Mononuclear cell (primary cell): ENCODE measurements around the gene GABBR2. TPM values are rescaled to one million over a fixed set of nuclear protein-coding genes. Genes with fewer than 3 reads are reported as not detected.

Source experiments
- H3K27me3 ChIP-seq: 2 replicates; pipeline ENCODE4 v1.6.0; 2011; ENCODE audit warnings: low read length, control low read depth; ENCODE audit not compliant: insufficient read depth
- H3K4me1 ChIP-seq: 2 replicates; pipeline ENCODE4 v1.5.1; 2011; ENCODE audit warnings: mild to moderate bottlenecking, low read length, control low read depth; ENCODE audit not compliant: insufficient read depth
- H3K4me3 ChIP-seq: 2 replicates; pipeline ENCODE4 v1.5.1; 2011; ENCODE audit warnings: mild to moderate bottlenecking, low read length, moderate library complexity
- H3K9me3 ChIP-seq: 2 replicates; pipeline ENCODE4 v1.5.1; 2011; ENCODE audit warnings: low read depth, mild to moderate bottlenecking, control low read depth, low read length
- total RNA-seq: library from RNA; depleted of rRNA; stranded (reverse); fragments of >200 nt; gene quantifications from one replicate; pipeline ENCODE4 v1.2.3, GENCODE V29; 2012

Gene GABBR2
- total RNA-seq, 1 donor, result under 0.01 TPM

GRCh38 chr9:98367371-98367900 lies 341.3 kb downstream of the GABBR2 start:
- Histone ChIP-seq H3K9me3 (peaks cover 12% of the 10 kb centered on the region), H3K4me3 (no peak overlapping the region), H3K27me3 (no peaks in the 10 kb centered on the region), H3K4me1 (no peaks in the 10 kb centered on the region)

DNA sequence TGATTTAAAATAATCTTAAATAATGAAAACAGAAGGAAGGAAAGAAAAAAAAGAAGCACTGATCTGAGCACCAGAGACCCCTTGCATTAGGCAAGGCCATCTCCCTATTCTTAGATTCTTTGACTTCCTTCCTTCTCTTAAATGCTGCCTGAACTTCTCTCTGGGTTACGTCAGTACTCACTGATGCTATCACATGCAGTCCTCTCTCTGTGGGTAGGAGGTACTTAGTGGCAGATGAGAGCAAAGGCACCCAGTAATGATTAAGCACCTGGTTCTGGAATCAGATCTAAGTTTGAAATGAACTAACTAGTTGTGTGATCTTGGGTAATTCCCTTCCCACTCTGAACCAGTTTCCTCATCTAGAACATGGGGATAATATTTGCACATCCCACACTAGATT lies 343.0 kb downstream of the GABBR2 start:
- H3K27me3 ChIP-seq, result no peaks in the 10 kb centered on the region
- no peak overlapping the region for H3K4me3 ChIP-seq
- H3K4me1 ChIP-seq, result no peaks in the 10 kb centered on the region
- H3K9me3 ChIP-seq, result peaks cover 12% of the 10 kb centered on the region

GRCh38 chr9:98365227-98365669 lies 343.5 kb downstream of the GABBR2 start:
- no peaks in the 10 kb centered on the region for H3K4me1 ChIP-seq
- H3K9me3 ChIP-seq, result peaks cover 12% of the 10 kb centered on the region
- H3K4me3 ChIP-seq, result no peak overlapping the region
- no peaks in the 10 kb centered on the region for H3K27me3 ChIP-seq

DNA sequence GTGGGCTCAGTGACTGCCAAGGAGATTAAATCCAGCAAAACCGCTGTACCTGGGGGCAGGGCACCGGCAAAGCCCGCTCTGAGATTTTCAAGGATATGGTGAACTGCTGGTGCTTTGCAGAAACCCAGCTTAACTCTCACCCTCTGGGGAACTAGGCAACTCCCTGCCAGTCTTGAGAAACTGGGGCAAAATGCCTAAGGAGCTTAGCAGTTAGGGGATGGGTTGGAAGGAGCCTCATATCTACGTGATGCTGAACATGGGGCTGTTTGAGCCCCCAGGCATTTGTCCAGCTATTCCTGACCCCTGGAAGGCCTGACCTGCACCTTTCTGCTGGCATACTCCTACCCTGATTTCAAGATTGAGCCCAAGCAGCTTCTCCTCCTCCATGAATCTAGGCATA lies 344.6 kb downstream of the GABBR2 start:
- no peaks in the 10 kb centered on the region for H3K27me3 ChIP-seq
- H3K4me1 ChIP-seq, result no peaks in the 10 kb centered on the region
- H3K4me3 ChIP-seq, result no peak overlapping the region
- peaks cover 12% of the 10 kb centered on the region for H3K9me3 ChIP-seq

DNA sequence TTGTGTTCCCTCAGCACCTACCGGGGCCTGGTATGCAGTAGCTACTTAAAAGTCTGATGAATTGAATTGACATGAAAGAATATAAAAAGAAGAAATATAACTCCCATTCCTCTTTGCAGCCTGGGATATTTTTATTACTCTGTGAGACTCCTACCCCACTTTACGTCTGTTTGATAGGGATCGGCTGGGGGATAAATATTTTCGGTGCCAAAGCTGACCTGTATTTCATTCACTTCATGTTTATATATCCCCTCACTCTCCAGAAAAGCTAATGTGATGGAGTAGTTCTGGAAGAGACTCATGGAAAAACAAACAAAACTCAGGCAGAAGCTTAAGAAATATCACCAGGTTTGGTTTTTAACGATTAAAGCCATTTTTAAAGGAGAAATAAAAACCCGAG lies 345.1 kb downstream of the GABBR2 start:
- H3K4me1 ChIP-seq, result no peaks in the 10 kb centered on the region
- H3K27me3 ChIP-seq, result no peaks in the 10 kb centered on the region
- H3K9me3 ChIP-seq, result peaks cover 12% of the 10 kb centered on the region
- H3K4me3 ChIP-seq, result no peak overlapping the region

GRCh38 chr9:98362624-98363252 lies 346.0 kb downstream of the GABBR2 start:
- Histone ChIP-seq H3K4me3 (no peak overlapping the region), H3K27me3 (no peaks in the 10 kb centered on the region), H3K9me3 (peaks cover 12% of the 10 kb centered on the region), H3K4me1 (no peaks in the 10 kb centered on the region)

GRCh38 chr9:98361645-98362044 lies 347.1 kb downstream of the GABBR2 start:
- H3K4me3 ChIP-seq, result no peak overlapping the region
- H3K4me1 ChIP-seq, result no peaks in the 10 kb centered on the region
- peaks cover 12% of the 10 kb centered on the region for H3K9me3 ChIP-seq
- H3K27me3 ChIP-seq, result no peaks in the 10 kb centered on the region

DNA sequence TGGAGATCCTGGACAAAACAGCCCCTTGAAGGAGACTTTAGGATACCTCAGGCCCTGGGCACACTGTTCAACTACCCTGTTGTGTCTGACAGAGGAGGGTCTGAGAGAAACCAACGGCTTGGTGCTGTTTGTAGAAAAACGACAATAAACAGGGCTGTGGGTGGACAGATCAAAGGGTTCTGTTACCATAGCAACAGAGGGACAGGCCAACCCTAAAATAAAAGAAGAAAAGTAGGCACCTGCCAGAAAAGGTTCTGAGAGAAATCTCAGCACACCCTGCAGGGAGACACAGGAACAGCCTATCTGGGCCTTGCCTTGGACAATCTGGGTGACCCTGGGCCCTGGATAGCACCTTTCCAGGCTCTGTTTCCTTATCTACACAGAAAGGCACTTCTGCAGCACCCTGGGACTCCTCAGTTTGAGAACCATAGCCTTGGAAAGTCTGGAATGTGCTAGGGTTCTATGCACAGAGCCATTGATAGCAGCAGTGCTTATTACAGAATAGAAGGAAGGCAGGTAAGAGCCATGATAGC lies 348.5 kb downstream of the GABBR2 start:
- no peak overlapping the region for H3K4me3 ChIP-seq
- no peaks in the 10 kb centered on the region for H3K4me1 ChIP-seq
- peaks cover 4% of the 10 kb centered on the region for H3K9me3 ChIP-seq
- no peaks in the 10 kb centered on the region for H3K27me3 ChIP-seq

DNA sequence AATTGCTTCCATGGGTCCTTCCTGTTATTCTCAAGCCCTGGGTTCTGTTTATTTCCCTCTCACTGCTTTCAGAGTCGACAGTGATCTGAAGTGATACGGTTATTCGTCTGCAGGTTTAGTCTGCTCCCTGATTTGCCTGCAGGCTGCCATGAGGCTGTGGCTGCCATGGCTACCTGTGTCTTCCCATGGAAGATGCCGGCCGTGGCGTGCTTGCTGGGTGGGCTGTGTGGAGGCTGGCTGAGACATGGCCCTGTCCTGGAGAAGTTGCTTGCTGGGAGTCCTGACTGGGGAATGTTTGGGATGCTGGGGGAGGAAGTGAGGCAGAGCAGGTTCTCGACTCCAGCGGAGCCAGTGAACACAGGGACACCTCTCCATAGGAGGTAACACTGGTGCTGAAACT lies 349.2 kb downstream of the GABBR2 start:
- no peaks in the 10 kb centered on the region for H3K4me1 ChIP-seq
- H3K4me3 ChIP-seq, result no peak overlapping the region
- no peaks in the 10 kb centered on the region for H3K27me3 ChIP-seq
- H3K9me3 ChIP-seq, result no peaks in the 10 kb centered on the region

- H3K4me1 ChIP-seq, result no peaks in the 10 kb centered on the region
- no peak overlapping the region for H3K4me3 ChIP-seq
- no peaks in the 10 kb centered on the region for H3K27me3 ChIP-seq
- no peaks in the 10 kb centered on the region for H3K9me3 ChIP-seq
Measured at GRCh38 chr9:98357921-98358535, 350.7 kb downstream of the GABBR2 start.

- H3K4me1 ChIP-seq, result no peaks in the 10 kb centered on the region
- peaks cover 2% of the 10 kb centered on the region for H3K27me3 ChIP-seq
- no peak overlapping the region for H3K4me3 ChIP-seq
Measured at GRCh38 chr9:98356953-98357690, 351.6 kb downstream of the GABBR2 start.

DNA sequence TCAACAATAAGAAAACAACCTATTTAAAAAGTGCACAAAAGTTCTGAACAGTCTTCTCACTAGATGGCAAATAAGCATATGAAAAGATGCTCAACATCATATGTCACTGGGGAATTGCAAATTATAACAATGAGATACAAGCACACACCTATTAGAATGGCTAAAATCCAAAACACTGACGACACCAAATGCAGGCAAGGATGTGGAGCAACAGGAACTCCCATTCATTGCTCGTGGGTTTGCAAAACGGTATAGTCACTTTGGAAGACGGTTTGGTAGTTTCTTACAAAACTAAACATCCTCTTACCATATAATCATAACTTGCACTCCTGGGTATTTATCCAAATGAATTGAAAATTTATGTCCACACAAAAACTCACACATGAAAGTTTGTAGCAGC lies 352.4 kb downstream of the GABBR2 start:
- Histone ChIP-seq H3K4me3 (no peak overlapping the region), H3K27me3 (peaks cover 10% of the 10 kb centered on the region), H3K9me3 (no peaks in the 10 kb centered on the region), H3K4me1 (no peaks in the 10 kb centered on the region)

More at GRCh38 chr9:98356953-98357690, 351.6 kb downstream of the GABBR2 start:
- H3K9me3 ChIP-seq, result no peaks in the 10 kb centered on the region

GRCh38 chr9:98351370-98351769 lies 357.4 kb downstream of the GABBR2 start:
- H3K9me3 ChIP-seq, result peaks cover 4% of the 10 kb centered on the region
- H3K27me3 ChIP-seq, result peaks cover 30% of the 10 kb centered on the region
- no peak overlapping the region for H3K4me3 ChIP-seq
- H3K4me1 ChIP-seq, result no peaks in the 10 kb centered on the region

DNA sequence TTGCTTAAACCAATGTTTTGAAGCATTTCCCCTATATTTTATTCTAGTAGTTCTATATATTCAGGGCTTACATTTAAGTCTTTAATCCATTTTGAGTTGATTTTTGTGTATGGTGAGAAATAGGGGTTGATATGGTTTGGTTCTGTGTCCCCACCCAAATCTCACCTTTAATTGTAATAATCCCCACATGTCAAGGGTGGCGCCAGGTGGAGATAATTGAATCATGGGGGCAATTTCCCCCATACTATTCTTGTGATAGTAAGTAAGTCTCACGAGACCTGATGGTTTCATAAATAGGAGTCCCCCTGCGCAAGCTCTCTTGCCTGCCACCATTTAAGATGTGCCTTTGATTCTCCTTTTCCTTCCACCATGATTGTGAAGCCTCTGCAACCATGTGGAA lies 361.1 kb downstream of the GABBR2 start:
- Histone ChIP-seq H3K27me3 (peaks cover 32% of the 10 kb centered on the region), H3K4me1 (no peaks in the 10 kb centered on the region), H3K4me3 (no peak overlapping the region), H3K9me3 (peaks cover 4% of the 10 kb centered on the region)

DNA sequence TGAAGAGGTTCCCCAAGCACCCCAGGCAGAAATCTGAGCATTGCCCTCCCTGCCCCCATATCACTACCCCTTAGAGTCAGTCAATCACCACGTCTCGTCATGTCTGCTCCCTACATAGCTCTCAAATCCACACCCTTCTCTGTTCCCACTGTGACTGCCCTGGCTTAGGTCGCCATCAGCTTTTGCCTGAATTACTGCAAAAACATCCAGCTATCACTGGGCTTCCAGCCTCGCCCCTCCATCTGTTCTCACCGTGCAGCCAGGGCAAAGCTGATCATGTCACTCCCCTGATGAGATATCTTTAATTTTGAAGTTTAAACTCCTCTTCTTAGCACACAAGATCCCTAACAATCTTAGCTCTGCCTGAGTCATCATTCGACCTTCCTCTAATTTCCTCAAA lies 363.7 kb downstream of the GABBR2 start:
- peaks cover 11% of the 10 kb centered on the region for H3K27me3 ChIP-seq
- no peaks in the 10 kb centered on the region for H3K9me3 ChIP-seq
- no peak overlapping the region for H3K4me3 ChIP-seq

More for the DNA sequence above, 363.7 kb downstream of the GABBR2 start:
- no peaks in the 10 kb centered on the region for H3K4me1 ChIP-seq
